GM21390 (cell line): ENCODE data around the gene OR2A12.
A peak's percentile ranks its signal among the peaks of the same experiment; 100 is the strongest.
"Not testable (repeated sequence)": the region's sequence is repeated elsewhere in the genome, so short reads cannot be mapped to it uniquely, and the experiment has no call there.

ENCODE experiments used
- ATAC-seq: cut with Tn5 transposase; IDR thresholded peaks from one replicate; pipeline ENCODE4 v1.9.1; 2021; ENCODE audit not compliant: unreplicated experiment

OR2A12 gene

DNA sequence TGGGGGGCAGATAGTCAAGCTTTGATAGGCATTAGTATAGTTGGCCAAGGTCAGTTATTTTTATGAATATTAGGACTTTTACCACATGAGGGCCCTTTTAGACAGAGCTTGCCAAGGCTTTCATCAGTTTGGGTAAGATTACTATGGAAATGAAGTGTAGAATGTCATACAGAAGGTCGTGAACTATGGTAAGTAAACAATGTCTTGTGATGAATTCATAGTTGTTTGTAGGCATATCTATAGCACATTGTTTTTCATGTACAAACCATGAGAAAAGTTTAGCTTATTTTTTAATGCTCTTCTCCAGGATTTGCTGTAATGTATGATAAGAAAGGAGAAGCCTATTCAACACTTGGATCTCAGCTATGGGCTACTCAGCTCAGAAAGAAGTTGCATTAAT, 27.6 kb downstream of the OR2A12 start:
- no peak for ATAC-seq

DNA sequence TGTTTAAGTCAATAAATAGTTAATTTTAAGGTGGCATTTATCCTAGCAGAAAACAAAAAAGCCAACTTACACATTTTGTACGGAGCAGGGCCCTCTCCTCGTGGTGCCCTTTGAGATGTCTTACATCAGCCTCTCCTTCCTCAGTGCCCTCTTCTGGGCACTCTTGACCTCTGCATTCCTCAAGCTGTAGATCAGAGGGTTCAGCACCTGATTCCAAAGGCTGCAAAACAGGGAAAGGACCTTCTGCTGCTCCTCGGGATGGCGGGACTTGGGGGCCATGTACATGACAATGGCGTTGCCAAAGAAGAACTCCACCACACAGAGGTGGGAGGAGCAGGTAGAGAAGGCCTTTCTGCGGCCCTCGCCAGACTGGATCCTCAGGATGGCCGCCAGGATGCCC, 32.3 kb downstream of the OR2A12 start:
- no peak for ATAC-seq

DNA sequence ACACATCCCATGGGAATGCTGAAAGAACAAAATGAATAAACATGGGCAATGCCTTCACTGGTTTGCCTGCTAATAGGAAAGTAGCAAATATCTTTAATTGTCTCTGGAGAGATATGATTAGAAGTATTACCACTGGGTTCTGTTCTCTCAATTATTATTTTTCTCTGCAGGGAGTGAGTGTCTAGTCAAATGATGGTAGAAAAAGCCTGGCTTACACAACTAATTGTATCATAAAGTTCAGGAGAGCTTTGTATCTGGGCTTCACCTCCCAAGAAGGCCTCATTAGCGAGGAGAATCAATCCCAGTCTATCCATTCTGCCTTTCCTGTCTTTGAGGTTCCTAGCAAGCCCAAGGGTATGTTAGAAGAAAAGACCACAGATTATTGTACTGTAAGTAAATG, 36.8 kb downstream of the OR2A12 start, which contains the start of gene OR2A14:
OR2A14 (plus strand) TSS at position 301 of the 400 bp plus-strand sequence. CDS start 5,937 bp downstream, outside the sequence.
- no peak for ATAC-seq

GRCh38 chr7:144127714-144128334, 41.7 kb downstream of the OR2A12 start:
- ATAC-seq, result peak; percentile 99

- not testable (repeated sequence) for ATAC-seq
Observed at GRCh38 chr7:144129601-144130000, 43.5 kb downstream of the OR2A12 start.

DNA sequence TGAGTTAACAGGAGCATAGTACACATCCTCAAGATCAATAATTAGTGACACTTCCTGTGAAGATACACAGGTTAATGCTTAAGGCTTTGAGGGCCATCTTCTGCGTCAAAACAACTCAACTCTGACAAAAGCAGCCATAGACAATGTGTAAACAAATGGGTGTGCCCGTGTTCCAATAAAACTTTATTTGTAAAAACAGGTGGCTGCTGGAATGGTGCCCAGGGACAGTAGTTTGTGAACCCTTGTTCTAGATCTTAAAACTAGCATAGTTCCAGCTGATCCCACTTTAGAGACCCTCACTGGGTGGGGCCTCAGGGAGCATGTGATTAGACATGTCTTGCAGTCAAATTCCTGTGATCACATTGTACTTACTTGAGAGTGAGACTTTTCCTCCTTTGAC, 44.7 kb downstream of the OR2A12 start:
- ATAC-seq, result no peak

DNA sequence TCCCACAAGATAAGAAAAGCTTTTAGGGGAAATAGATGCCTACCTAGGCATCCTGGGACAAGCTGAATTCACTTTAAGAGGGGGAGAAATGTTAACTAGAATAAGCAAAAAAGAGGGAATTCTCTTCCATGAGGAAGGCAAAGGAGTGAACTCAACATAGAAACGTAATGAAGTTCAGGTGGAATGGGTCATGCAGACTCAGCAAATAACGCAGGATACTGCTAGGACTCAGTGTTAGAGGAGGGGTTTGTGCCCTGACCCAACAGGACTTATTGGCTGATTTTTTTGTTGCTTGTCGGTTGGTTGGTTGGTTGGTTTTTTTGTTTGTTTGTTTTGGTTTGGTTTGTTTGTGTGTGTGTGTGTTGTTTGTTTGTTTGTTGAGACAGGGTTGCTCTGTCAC, 46.2 kb downstream of the OR2A12 start:
- ATAC-seq, result no peak

- ATAC-seq, result no peak
Observed at GRCh38 chr7:144133307-144133706, 47.2 kb downstream of the OR2A12 start.

DNA sequence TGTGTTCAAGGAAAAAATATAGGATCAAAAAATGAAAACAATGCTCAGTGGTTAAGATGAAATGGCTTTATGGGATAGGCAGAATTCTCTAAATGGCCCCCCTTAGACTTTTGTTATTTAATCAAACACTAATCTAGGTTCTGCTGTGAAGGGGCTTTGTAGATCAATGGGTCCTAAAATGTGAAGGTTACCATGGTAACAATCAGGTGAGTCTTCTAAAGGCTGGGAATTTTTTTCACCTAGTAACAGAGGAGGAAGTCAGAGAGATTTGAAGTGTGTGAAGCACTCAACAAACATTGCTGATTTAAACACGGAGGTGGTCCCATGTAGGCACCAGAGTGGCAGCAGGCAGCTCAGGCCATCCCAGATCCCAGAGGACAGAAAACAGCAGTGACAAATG, 48.0 kb downstream of the OR2A12 start:
- ATAC-seq, result no peak

DNA sequence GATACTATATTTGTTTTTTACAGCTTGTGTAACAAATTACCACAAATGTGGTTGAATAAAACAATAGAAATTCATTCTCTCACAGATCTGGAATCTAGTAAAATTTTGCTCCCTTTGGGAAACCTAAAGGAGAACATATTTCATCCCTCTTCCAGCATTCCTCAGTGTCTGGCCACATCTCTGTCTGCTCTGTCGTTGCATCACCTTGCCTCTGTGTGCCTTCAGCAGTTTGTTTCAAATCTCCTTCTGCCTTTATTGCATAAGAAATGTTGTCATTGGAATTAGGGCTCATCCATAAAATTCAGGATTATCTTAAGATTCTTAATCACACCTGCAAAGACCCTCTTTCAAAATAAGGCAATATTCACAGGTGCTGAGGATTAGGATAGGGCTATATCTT, 51.4 kb downstream of the OR2A12 start:
- ATAC-seq, result no peak

DNA sequence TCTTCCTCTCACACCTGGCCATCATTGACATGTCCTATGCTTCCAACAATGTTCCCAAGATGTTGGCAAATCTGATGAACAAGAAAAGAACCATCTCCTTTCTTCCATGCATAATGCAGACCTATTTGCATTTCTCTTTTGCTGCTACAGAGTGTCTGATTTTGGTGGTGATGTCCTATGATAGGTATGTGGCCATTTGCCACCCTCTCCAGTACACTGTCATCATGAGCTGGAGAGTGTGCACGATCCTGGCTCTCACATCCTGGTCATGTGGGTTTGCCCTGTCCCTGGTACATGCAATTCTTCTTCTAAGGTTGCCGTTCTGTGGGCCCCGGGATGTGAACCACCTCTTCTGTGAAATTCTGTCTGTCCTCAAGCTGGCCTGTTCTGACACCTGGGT, 56.1 kb downstream of the OR2A12 start:
- no peak for ATAC-seq

DNA sequence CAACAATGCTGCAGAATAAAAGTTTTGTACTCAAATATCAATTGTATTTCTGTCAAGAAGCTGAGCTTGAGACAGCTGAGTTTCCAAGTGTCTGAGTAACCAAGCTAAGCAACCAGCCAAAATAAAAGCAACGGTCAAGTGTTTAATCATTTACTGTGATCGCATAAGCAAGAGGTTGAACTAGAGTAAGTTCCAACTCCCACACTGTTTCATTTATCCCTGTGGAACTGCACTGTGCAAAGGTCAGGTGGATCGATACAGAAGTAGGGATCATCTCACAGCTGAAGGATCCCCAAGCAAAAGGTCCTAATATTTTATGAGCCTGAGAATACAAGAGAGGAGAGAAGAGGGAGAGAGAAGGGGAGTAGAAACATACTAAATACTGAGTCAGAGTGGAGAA, 58.3 kb downstream of the OR2A12 start:
- ATAC-seq, result no peak

DNA sequence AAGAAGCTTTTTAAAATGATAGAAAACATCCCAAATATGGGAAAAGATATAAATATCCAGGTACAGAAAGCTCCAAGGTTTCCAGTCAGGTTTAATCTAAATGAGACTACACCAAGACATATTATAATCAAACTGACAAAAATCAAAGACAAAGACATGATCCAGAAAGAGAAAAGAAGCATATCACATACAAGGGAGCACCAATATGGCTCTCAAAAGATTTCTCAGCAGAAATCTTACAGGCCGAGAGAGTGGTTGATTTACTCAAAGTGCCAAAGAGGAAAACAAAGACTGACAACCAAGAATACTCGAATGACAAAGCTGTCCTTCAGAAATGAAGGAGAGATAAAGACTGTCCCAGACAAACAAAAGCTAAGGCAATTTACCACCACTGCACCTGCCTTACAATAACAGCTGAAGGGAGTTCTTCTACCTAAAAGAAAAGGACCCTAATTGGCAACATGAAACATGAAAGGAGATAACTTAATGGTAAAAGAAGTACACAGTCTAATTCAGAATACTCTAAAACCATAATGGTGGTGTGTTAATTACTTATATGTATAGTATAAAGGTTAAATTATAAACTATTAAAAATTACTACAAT, 62.2 kb downstream of the OR2A12 start:
- ATAC-seq, result no peak
